ENCODE data around the gene IRAK2. TPM values are rescaled to one million over a fixed set of nuclear protein-coding genes. Genes with fewer than 3 reads are reported as not detected.

IRAK2 gene
- total RNA-seq, 1 experiment from 2014 or later: 25.1 TPM

DNA sequence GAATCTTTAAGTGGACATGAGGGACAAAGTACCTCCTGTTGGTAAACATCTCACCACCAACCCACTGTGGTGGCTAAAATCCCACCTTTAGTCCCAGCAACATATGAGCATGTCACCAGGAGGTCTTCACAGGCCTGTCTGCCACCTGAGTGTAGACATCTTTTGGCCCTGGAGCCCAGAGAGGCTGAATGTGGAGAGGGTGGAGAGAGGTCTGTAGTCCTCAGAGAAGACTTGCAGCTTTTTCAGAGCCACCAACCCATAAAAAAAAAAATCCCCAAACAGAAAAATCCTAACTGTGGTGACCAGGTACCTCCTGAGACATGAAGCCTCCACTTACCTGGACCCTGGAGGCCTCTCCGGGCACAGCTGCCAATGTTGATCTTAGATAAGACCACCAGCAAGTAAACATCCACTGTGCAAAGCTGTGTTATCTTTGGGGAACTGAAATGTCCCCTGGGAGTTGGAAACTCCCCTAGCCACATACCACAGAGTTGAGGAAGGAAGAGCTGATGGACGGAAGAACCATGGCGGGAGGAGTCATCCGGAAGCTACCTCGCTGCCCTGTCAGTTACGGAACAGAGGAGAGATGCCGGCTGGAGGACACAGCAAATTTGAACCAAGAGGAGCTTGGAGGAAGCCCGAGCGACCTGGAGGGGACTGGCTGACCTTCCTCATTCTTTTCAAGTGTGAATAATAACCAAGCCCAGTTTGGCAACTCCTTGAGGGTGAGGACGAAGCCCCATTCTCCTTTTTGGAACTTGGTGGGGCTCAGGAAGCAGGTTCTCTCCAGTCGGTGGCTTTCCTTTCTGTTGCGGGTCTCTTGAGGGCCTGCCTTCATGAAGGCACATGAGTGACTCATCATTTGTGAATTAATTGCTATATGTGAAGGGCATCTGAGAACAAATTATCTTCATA, 128.0 kb downstream of the IRAK2 start, which contains the start of gene GHRL:
GHRL (minus strand) TSS at position 443 of the 915 bp plus-strand sequence. CDS start 2,767 bp downstream, outside the sequence.
- H3K27me3 ChIP-seq (ENCODE audit: control insufficient read depth, insufficient read depth, low read length): no peaks in the 10 kb centered on the region
- H3K9me3 ChIP-seq (ENCODE audit: control insufficient read depth, insufficient read depth, low read depth, low read length): no peaks in the 10 kb centered on the region
- ATAC-seq (no peak), DNase-seq (ENCODE audit: low read depth, low spot score) (no peak)
- H3K4me1 ChIP-seq (ENCODE audit: control insufficient read depth, insufficient read depth, low read length): no peaks in the 10 kb centered on the region
- in situ Hi-C loops (cut with HindIII; ENCODE audit: low pct_unique_long_range_greater_than_20kb, low sequenced_read_pairs) (no loop called here), intact Hi-C loops (cut with micrococcal nuclease; ENCODE audit: unreplicated experiment) (no loop called here)
- no peak within 1 kb of the TSS for H3K27ac ChIP-seq (ENCODE audit: low read length)
- no TSS peak for BruUV-seq (replicated peaks)
- no peaks in the 10 kb centered on the region; the same call in 1 of the 2 replicates for H3K36me3 ChIP-seq (ENCODE audit: control insufficient read depth, insufficient read depth, low read length)
- no peak within 1 kb of the TSS for H3K4me3 ChIP-seq (ENCODE audit: low read depth in 2 of 2, low read length in 2 of 2)
- ChIA-PET CTCF (no interaction called here), POLR2A (no interaction called here)
- TF ChIP-seq TCF7L2 (IDR thresholded peaks at IDR 0.05; ENCODE audit: low read depth, low read length) (no peak), SIN3A (IDR thresholded peaks at IDR 0.05; ENCODE audit: borderline replicate concordance, insufficient read depth, low read depth, low read length) (no peak), POLR2AphosphoS5 (IDR thresholded peaks at IDR 0.05; ENCODE audit: low read depth, low read length) (no peak)
- TF ChIP-seq, protein P1, sequence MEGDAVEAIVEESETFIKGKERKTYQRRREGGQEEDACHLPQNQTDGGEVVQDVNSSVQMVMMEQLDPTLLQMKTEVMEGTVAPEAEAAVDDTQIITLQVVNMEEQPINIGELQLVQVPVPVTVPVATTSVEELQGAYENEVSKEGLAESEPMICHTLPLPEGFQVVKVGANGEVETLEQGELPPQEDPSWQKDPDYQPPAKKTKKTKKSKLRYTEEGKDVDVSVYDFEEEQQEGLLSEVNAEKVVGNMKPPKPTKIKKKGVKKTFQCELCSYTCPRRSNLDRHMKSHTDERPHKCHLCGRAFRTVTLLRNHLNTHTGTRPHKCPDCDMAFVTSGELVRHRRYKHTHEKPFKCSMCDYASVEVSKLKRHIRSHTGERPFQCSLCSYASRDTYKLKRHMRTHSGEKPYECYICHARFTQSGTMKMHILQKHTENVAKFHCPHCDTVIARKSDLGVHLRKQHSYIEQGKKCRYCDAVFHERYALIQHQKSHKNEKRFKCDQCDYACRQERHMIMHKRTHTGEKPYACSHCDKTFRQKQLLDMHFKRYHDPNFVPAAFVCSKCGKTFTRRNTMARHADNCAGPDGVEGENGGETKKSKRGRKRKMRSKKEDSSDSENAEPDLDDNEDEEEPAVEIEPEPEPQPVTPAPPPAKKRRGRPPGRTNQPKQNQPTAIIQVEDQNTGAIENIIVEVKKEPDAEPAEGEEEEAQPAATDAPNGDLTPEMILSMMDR (IDR thresholded peaks at IDR 0.05): no peak
- TF ChIP-seq, protein P2, sequence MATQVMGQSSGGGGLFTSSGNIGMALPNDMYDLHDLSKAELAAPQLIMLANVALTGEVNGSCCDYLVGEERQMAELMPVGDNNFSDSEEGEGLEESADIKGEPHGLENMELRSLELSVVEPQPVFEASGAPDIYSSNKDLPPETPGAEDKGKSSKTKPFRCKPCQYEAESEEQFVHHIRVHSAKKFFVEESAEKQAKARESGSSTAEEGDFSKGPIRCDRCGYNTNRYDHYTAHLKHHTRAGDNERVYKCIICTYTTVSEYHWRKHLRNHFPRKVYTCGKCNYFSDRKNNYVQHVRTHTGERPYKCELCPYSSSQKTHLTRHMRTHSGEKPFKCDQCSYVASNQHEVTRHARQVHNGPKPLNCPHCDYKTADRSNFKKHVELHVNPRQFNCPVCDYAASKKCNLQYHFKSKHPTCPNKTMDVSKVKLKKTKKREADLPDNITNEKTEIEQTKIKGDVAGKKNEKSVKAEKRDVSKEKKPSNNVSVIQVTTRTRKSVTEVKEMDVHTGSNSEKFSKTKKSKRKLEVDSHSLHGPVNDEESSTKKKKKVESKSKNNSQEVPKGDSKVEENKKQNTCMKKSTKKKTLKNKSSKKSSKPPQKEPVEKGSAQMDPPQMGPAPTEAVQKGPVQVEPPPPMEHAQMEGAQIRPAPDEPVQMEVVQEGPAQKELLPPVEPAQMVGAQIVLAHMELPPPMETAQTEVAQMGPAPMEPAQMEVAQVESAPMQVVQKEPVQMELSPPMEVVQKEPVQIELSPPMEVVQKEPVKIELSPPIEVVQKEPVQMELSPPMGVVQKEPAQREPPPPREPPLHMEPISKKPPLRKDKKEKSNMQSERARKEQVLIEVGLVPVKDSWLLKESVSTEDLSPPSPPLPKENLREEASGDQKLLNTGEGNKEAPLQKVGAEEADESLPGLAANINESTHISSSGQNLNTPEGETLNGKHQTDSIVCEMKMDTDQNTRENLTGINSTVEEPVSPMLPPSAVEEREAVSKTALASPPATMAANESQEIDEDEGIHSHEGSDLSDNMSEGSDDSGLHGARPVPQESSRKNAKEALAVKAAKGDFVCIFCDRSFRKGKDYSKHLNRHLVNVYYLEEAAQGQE (IDR thresholded peaks at IDR 0.05; ENCODE audit: insufficient read depth in 1 of 2, low read depth in 2 of 2, low read length in 1 of 2): no peak

Other genes starting within 250 kb of the IRAK2 start
- gene IL17RC, start 247.8 kb upstream of the IRAK2 start, total RNA-seq (2021; ENCODE audit: unreplicated experiment): 23.6 TPM
- gene CRELD1, start 231.1 kb upstream of the IRAK2 start, total RNA-seq (2021; ENCODE audit: unreplicated experiment): 15.4 TPM
- gene PRRT3, start 212.5 kb upstream of the IRAK2 start, total RNA-seq (2021; ENCODE audit: unreplicated experiment): 1.1 TPM
- 42.0 TPM for gene EMC3, start 178.1 kb upstream of the IRAK2 start, total RNA-seq (2021; ENCODE audit: unreplicated experiment)
- gene FANCD2, start 138.5 kb upstream of the IRAK2 start, total RNA-seq (2021; ENCODE audit: unreplicated experiment): 20.0 TPM
- gene FANCD2OS, start 56.7 kb upstream of the IRAK2 start, total RNA-seq (2021; ENCODE audit: unreplicated experiment): not detected
- 81.9 TPM for gene BRK1, start 49.2 kb upstream of the IRAK2 start, total RNA-seq (2021; ENCODE audit: unreplicated experiment)
- 47.1 TPM for gene VHL, start 23.1 kb upstream of the IRAK2 start, total RNA-seq (2021; ENCODE audit: unreplicated experiment)
- gene TATDN2, start 83.5 kb downstream of the IRAK2 start, total RNA-seq (2021; ENCODE audit: unreplicated experiment): 30.4 TPM
- gene GHRL, start 128.0 kb downstream of the IRAK2 start, total RNA-seq (2021; ENCODE audit: unreplicated experiment): not detected
- gene SEC13, start 156.2 kb downstream of the IRAK2 start, total RNA-seq (2021; ENCODE audit: unreplicated experiment): 81.4 TPM

All from Panc1 (cell line).